ACC112 (cell line): Measurements from ENCODE around the gene THSD7B.

ENCODE experiments used
- H2AFZ ChIP-seq: fragments of 200-600 bp; sonication (generic); one replicate; pipeline ENCODE4 v1.6.0; 2017; ENCODE audit warnings: antibody characterized with exemption, low read length; ENCODE audit not compliant: unreplicated experiment
- H3K27ac ChIP-seq: fragments of 200-600 bp; sonication (generic); 2 replicates; pipeline ENCODE4 v1.5.1; 2014; ENCODE audit warnings: low read depth, mild to moderate bottlenecking, antibody characterized with exemption, low read length, moderate library complexity
- H3K27me3 ChIP-seq: fragments of 200-600 bp; sonication (generic); 2 replicates; pipeline ENCODE4 v1.6.1; 2014; ENCODE audit warnings: mild to moderate bottlenecking, antibody characterized with exemption, low read length, moderate library complexity, mixed read lengths; ENCODE audit not compliant: insufficient read depth
- H3K36me3 ChIP-seq: fragments of 200-600 bp; sonication (generic); 2 replicates; pipeline ENCODE4 v1.6.1; 2016; ENCODE audit warnings: mild to moderate bottlenecking, antibody characterized with exemption, low read length, moderate library complexity, mixed read lengths; ENCODE audit not compliant: insufficient read depth
- H3K4me1 ChIP-seq: fragments of 200-600 bp; sonication (generic); one replicate; pipeline ENCODE4 v1.6.1; 2016; ENCODE audit warnings: low read length, mixed read lengths; ENCODE audit not compliant: insufficient read depth, unreplicated experiment, control insufficient read depth
- H3K4me3 ChIP-seq: fragments of 200-600 bp; sonication (generic); 2 replicates; pipeline ENCODE4 v1.5.1; 2014; ENCODE audit warnings: mild to moderate bottlenecking, low read depth, low read length
- H3K79me2 ChIP-seq: fragments of 200-600 bp; sonication (generic); one replicate; pipeline ENCODE4 v1.6.0; 2016; ENCODE audit warnings: low read length; ENCODE audit not compliant: control insufficient read depth, unreplicated experiment, insufficient read depth

THSD7B gene

DNA sequence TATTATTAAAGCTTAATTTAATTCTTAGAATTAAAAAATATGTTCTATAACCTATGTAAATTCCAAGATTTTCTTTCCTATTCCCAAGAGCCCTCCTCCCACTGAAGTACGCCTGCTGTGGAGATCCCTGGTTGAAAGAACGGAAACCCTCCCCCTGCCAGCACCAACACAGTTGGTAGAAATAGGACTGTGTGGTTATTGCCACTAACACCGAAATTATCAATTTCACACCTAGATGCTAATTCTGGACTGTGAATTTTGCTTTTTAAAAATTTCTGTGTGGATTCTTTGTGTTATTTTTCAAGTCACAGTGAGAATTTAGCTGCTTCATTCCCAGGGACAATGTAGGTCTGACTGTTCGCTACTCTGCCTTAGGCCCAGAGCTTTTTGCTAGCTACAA is 893.1 kb downstream of the THSD7B start:
- H3K27me3 ChIP-seq = no peaks in the 10 kb centered on the region
- no peaks in the 10 kb centered on the region for H3K36me3 ChIP-seq
- H3K27ac ChIP-seq = no peak overlapping the region
- no peak overlapping the region for H3K4me3 ChIP-seq
- no peaks in the 10 kb centered on the region for H3K79me2 ChIP-seq
- no peak overlapping the region for H2AFZ ChIP-seq
- no peaks in the 10 kb centered on the region for H3K4me1 ChIP-seq

DNA sequence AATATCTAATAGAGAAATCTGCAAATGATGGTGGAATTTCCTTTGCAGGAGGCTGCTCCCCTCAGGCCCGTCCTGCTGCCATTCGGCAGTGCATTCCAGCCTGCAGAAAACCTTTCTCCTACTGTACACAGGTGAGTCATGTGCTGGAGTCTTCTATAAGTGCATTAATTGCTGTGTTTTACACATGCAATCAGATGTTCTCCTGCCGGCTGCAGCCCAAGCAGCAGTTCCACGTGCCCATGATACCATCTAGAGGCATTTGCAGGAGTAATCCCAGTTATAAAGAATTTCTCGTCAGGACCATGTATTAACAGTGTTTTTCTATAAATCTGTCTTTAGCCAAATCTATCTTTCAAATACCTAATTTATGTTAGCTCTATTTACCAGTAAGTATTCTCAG is 894.3 kb downstream of the THSD7B start:
- no peak overlapping the region for H2AFZ ChIP-seq
- no peaks in the 10 kb centered on the region for H3K4me1 ChIP-seq
- no peak overlapping the region for H3K27ac ChIP-seq
- no peaks in the 10 kb centered on the region for H3K79me2 ChIP-seq
- H3K27me3 ChIP-seq = no peaks in the 10 kb centered on the region
- no peak overlapping the region for H3K4me3 ChIP-seq
- H3K36me3 ChIP-seq = no peaks in the 10 kb centered on the region

DNA sequence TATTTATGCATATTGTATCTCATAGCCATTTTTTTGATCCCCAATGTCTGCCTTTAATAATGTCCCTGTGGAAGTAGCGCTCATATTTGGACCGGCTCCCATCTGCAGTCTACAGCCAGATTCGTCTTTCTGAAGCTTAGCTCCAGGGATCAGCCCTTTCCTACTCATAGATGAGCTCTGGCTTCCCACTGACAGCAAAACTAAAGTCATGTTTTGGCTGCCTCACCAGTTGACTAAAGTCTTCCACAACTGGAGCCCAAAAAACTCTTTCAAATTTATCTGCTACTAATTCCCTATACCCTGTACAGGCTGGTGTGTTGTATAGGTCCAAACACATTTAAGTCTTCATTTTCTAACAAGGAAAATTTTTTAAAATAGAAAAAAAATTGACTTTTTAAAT is 904.8 kb downstream of the THSD7B start:
- H3K79me2 ChIP-seq = no peaks in the 10 kb centered on the region
- H3K27me3 ChIP-seq = no peaks in the 10 kb centered on the region
- H3K27ac ChIP-seq = no peak overlapping the region
- no peaks in the 10 kb centered on the region for H3K4me1 ChIP-seq
- H2AFZ ChIP-seq = no peak overlapping the region
- H3K36me3 ChIP-seq = no peaks in the 10 kb centered on the region
- no peak overlapping the region for H3K4me3 ChIP-seq

DNA sequence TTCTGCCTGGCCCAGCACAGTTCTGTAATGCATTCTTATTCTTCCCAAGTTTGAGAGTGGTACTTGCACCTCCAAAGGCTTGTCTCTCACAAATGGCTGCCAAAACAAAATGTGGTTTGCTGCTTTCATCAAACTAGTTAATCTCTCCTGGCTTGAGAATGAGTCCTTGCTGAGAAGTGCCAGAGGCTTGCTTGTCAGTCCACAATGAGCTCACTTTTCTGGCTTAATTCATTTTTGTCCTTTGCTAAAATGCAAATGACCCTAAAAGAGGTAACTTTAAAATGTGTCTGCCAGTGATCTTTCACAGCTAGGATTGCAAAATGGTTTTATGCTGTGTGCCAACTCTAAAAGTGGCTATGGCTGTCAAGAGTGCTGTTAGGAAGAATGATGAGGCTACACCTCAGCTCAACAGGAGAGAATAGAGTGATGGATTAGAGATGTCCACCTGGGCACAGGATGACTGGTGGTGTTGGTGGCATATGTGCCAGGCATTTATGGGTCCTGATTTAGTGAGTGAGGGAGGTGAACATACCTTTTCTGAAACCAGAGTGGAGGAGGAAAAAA is 907.7 kb downstream of the THSD7B start:
- no peak overlapping the region for H3K4me3 ChIP-seq
- H3K4me1 ChIP-seq = no peaks in the 10 kb centered on the region
- H3K27me3 ChIP-seq = no peaks in the 10 kb centered on the region
- H3K36me3 ChIP-seq = no peaks in the 10 kb centered on the region
- H3K79me2 ChIP-seq = no peaks in the 10 kb centered on the region
- H3K27ac ChIP-seq = no peak overlapping the region
- H2AFZ ChIP-seq = no peak overlapping the region

DNA sequence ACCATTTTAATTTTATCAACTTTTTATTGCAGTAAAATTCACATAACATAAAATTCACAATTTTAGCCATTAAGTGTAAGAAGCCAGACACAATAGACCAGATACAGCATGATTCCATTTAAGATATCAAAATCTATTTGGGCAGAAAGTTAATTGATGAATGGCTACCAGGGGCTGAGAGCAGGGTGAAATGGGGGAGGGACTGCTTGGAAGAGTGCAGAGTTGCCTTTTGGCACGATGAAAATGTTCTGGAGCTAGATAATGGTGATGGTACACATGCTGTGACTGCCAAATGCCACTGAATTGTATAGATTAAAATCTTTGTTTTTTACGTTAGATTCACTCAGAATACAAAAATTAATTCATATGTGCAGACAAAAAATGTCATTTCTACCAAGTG is 909.6 kb downstream of the THSD7B start:
- Histone ChIP-seq H2AFZ (no peak overlapping the region), H3K4me1 (no peaks in the 10 kb centered on the region), H3K27ac (no peak overlapping the region), H3K36me3 (no peaks in the 10 kb centered on the region), H3K79me2 (no peaks in the 10 kb centered on the region), H3K4me3 (no peak overlapping the region), H3K27me3 (no peaks in the 10 kb centered on the region)

DNA sequence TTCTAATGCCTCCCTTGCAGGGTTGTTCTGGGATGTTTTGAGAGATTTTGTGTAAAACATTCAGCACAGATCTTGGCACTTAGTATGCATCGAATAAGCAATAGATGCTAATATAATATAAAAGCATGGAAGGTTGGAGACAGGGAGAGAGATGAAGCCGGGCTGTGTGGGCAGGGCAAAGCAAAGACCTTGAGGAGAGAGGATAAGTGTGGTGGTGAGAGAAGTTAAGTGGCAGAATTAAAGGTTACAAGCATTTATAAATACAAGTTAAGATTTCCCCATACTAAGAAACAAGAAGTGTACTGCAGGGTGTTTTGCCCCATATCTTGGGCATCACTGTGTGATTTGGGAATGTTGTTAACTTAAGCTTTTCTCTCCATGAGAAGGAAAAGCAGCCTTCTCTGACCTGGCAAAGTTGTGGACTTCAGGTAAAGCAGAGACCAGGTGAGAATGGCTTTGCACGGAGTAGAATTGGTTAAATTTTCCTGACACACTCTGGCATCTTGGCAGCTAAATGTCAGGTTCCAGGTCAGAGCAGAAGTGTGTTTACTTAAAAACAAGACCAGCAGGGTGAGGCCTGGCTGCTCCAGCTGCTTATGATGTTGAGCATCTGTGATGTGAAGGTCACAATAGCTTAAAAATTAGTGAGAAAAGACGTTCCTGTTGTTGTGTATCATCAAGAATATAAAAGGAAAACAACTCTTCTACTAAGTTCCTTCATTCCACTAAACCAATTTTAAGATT is 910.4 kb downstream of the THSD7B start:
- no peaks in the 10 kb centered on the region for H3K36me3 ChIP-seq
- no peaks in the 10 kb centered on the region for H3K27me3 ChIP-seq
- no peaks in the 10 kb centered on the region for H3K79me2 ChIP-seq
- H2AFZ ChIP-seq = no peak overlapping the region
- H3K4me1 ChIP-seq = no peaks in the 10 kb centered on the region
- no peak overlapping the region for H3K4me3 ChIP-seq
- no peak overlapping the region for H3K27ac ChIP-seq

DNA sequence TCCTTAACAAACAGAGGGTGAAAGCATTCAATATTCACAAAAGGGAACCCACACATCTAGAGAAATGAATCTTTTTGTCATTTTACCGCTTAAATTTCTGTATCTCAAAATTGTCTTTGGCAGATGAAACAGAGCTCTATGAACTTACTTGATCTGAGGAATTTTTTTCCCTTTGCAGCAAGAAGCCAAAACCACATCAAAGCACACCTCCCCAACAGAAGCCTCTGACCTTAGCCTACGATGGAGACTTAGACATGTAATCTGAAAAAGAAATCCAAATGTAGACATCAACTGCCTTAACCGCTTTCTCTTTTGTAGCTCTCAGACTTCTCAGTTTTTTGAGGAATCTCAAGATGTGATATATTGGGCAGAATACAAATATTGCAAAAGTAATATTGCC is 911.0 kb downstream of the THSD7B start:
- no peaks in the 10 kb centered on the region for H3K79me2 ChIP-seq
- H3K4me3 ChIP-seq = no peak overlapping the region
- no peaks in the 10 kb centered on the region for H3K4me1 ChIP-seq
- H3K27ac ChIP-seq = no peak overlapping the region
- H3K36me3 ChIP-seq = no peaks in the 10 kb centered on the region
- no peak overlapping the region for H2AFZ ChIP-seq
- no peaks in the 10 kb centered on the region for H3K27me3 ChIP-seq

DNA sequence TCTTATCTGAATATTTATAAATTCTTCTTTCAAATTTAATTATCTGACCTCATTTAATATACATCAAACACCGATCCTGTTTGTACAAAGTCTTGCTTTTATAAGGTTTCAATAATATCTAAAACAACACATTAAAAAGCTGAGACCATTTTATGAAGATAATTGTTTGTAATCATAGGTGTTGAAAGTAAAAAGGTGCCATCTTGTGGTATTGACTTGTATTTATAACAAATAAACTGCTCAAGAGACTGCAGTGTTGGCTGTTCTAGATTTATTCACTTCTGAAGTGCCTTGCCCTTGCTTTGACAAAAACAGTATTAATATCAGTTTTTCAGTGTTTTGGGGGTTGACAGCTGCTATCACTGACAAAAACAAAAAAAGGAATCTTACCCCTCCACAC is 912.1 kb downstream of the THSD7B start:
- Histone ChIP-seq H3K27ac (no peak overlapping the region), H3K4me1 (no peaks in the 10 kb centered on the region), H3K4me3 (no peak overlapping the region), H3K36me3 (no peaks in the 10 kb centered on the region), H3K27me3 (no peaks in the 10 kb centered on the region), H3K79me2 (no peaks in the 10 kb centered on the region), H2AFZ (no peak overlapping the region)

DNA sequence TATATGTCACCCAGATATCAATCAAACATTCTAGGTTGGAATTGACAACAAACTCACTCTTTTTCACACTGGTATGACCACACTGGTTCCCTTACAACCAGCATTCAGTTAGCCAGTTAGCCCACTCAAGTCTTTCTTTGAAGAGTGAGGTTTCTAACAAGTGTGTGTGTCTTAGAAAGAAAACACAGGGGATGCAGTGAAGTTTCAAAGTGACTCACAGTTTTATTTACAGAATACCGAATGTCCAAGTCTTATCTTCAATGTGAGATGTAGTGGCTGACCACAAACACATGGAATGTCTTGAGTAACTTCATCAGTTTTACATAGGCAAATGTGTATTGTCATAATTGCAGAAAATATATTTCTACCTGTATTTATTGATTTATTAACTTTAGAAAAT is 924.2 kb downstream of the THSD7B start:
- Histone ChIP-seq H3K27ac (no peak overlapping the region), H2AFZ (no peak overlapping the region), H3K4me1 (peaks cover 20% of the 10 kb centered on the region), H3K36me3 (no peaks in the 10 kb centered on the region), H3K27me3 (no peaks in the 10 kb centered on the region), H3K4me3 (no peak overlapping the region), H3K79me2 (no peaks in the 10 kb centered on the region)

DNA sequence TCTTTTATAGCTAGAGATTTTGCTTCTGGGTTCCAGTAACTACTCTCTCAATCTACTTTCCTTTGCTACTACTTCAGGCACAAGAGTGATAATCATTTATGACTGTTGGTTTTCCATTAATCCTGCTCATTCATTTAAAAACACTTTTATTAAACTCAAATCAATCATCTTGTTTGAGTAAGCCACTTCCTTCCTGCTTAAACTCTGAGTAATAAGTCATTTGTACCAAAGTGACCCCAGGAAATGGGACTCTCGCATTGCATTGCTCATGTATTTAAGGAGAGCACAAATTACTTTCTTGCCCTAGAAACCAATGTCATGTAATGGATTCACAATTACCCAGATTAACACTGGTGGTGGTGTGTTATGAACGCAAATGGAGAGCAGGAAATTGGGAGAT is 928.2 kb downstream of the THSD7B start:
- Histone ChIP-seq H3K27me3 (no peaks in the 10 kb centered on the region), H3K36me3 (no peaks in the 10 kb centered on the region), H3K4me1 (peaks cover 20% of the 10 kb centered on the region), H3K27ac (peak overlapping the region; percentile 35), H3K4me3 (no peak overlapping the region), H2AFZ (peak overlapping the region; percentile 5), H3K79me2 (no peaks in the 10 kb centered on the region)

DNA sequence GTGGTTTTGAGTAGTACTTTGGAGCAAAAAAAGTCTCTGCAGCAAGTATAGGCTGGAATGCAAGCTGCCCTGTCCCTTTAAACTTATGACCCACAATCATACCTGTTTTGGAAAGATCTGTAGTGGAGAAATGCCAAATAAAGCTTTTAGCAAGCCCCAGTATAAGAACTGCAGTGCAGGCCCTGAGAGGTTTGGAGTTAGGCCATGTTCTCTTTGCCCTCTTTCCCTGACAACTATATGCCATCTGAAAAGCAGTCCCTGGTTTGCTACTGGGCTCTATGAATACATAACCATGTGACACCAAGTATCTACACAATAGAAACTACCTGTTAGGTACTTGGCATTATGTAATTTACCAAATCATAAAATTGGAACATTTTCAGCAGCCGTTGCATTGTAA is 931.6 kb downstream of the THSD7B start:
- no peak overlapping the region for H2AFZ ChIP-seq
- H3K27ac ChIP-seq = no peak overlapping the region
- H3K79me2 ChIP-seq = no peaks in the 10 kb centered on the region
- peaks cover 15% of the 10 kb centered on the region for H3K4me1 ChIP-seq
- no peaks in the 10 kb centered on the region for H3K27me3 ChIP-seq
- H3K4me3 ChIP-seq = no peak overlapping the region
- no peaks in the 10 kb centered on the region for H3K36me3 ChIP-seq
